Measurements from ENCODE around the gene CCL17. TPM values are rescaled to one million over a fixed set of nuclear protein-coding genes. Genes with fewer than 3 reads are reported as not detected.

CCL17 gene
- total and polyA plus RNA-seq, 12 donors: 0.35 to 1.0 TPM; not detected in 10

DNA sequence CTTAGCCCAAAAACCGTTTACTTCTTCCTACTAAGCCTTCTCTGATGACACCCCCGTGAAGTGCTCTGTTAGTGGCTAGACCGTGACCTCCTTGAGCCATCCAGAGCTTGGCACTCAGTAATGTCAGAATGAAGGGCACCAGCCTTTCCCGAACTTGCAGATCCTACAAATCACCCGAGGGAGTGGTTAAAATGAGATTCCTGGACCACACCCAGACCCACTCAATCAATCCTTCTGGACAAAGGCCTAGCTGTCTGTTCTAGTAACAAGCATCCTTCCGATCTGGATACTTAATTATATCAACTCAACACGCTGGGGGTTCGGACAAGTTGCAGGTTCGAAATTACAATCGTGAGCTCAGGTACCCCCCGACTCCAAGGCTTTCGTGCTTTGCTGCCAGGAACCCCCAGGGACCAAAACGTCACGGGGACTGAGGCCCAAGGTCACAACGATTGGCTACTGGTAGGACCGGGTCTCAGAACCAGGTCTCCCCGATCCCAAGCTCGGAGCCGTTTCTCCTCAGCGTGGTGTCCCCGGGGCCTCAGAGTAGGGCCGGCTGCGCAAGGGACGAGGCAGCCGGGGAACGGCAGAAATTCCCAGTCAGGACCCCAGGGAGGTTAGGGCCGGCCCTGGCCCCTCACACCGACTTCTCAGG, 42.1 kb downstream of the CCL17 start:
- ATAC-seq: peak; percentile 16 to 58 (median 50)
- no peaks in the 10 kb centered on the region for H3K9me3 ChIP-seq
- peak overlapping the region; percentile 89 to 98 (median 94) for H3K27ac ChIP-seq
- 3% methylated on average over 28 of the region's 28 CpGs for WGBS, 2 donors
- H3K4me1 ChIP-seq: peaks cover 2 to 60% (median 36%) of the 10 kb centered on the region in 9 donors
- intact Hi-C loops (cut with DNase I): loop anchor here in 1 of 10 donors (10.0 kb wide), 1 partner anchor 512 kb away; the partner anchor contains the start of gene HERPUD1
- H3K36me3 ChIP-seq: peaks cover 0 to 18% (median 10%) of the 10 kb centered on the region in 9 donors
- DNase-seq: peak in 1 of 2 donors; percentile 42
- no peaks in the 10 kb centered on the region for H3K27me3 ChIP-seq
- TF ChIP-seq, protein P1, sequence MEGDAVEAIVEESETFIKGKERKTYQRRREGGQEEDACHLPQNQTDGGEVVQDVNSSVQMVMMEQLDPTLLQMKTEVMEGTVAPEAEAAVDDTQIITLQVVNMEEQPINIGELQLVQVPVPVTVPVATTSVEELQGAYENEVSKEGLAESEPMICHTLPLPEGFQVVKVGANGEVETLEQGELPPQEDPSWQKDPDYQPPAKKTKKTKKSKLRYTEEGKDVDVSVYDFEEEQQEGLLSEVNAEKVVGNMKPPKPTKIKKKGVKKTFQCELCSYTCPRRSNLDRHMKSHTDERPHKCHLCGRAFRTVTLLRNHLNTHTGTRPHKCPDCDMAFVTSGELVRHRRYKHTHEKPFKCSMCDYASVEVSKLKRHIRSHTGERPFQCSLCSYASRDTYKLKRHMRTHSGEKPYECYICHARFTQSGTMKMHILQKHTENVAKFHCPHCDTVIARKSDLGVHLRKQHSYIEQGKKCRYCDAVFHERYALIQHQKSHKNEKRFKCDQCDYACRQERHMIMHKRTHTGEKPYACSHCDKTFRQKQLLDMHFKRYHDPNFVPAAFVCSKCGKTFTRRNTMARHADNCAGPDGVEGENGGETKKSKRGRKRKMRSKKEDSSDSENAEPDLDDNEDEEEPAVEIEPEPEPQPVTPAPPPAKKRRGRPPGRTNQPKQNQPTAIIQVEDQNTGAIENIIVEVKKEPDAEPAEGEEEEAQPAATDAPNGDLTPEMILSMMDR (IDR thresholded peaks at IDR 0.05): no peak
- peak overlapping the region; percentile 73 to 96 (median 92) for H3K4me3 ChIP-seq

DNA sequence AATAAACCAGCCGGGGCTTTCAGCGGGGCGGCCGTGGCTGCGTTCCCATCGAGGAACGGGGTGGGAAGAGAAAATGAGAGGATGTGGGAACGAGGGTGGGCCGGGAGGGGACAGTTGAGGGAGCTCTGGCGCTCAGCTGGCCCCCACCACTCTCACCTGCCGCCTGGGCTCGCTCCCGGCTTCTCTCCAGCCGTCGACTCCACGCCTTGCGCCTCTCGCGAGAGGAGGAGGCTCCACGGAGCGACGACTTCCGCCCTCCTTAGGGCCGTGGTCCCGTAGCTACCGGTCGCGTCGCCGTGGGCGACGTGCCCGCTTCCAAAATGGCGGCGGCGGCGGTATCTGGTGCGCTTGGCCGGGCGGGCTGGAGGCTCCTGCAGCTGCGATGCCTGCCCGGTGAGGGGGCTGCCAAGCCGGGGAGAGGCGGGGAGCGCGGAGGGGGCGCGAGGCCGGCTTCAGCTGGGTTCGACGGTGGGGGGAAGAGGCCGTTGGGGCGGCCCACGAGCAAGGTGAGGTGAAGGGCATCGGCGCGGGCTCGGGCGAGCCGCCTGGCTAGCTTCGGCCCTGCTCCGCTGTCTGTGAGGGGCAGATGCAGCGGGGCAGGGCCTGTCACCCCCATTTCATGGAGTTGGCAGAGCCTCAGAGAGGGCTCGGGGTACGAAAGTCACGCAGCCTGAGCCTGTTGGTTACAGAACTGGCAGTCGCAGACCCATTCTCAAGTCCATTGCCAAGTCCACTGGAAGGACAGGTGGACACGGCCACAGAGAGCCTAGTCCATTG, 42.8 kb downstream of the CCL17 start, which contains the start of the genes CIAPIN1 and COQ9:
TSS of gene CIAPIN1 (minus strand) at position 200 of the 777 bp plus-strand sequence. CDS start 6,457 bp downstream, outside the sequence.
TSS of gene COQ9 (plus strand) at position 294 of the 777 bp plus-strand sequence. CDS start at position 321, 27 bp downstream.
- TF ChIP-seq, protein P1 (IDR thresholded peaks at IDR 0.05): no peak
- intact Hi-C loops (cut with DNase I): loop anchor here in 1 of 10 donors (10.0 kb wide), 1 partner anchor 513 kb away; the partner anchor contains the start of gene HERPUD1
- peak; percentile 95 to 96 for DNase-seq
- Histone ChIP-seq H3K27ac (peak within 1 kb of the TSS; percentile 89 to 98 (median 94)), H3K4me1 (peaks cover 2 to 60% (median 36%) of the 10 kb centered on the region in 9 donors), H3K9me3 (no peaks in the 10 kb centered on the region), H3K36me3 (peaks cover 0 to 20% (median 16%) of the 10 kb centered on the region in 9 donors), H3K27me3 (no peaks in the 10 kb centered on the region), H3K4me3 (peak within 1 kb of the TSS; percentile 73 to 96 (median 92))
- WGBS, 2 donors: 0% methylated on average over 57 to 68 of the region's 68 CpGs
- peak; percentile 98 to 100 (median 99) for ATAC-seq

DNA sequence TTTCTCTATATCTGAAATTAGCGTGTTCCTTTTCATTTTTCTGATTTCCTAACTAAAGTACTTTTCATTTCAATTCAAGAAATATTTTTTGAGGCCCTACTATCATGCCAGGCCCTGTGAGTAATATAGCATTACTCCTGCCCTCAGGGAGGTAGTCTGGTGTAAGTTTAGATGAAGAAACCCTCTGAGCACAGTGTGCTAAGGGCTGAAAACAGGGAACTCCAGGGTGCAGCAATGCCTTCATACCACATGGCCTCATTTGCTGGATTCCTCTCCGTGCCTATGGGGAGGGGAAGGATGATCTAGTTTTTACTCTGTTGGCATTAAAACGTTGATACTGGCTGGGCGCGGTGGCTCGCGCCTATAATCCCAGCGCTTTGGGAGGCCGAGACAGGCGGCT, 47.5 kb downstream of the CCL17 start:
- TF ChIP-seq, protein P1 (IDR thresholded peaks at IDR 0.05): no peak
- H3K9me3 ChIP-seq: no peaks in the 10 kb centered on the region
- 93 to 96% methylated on average over 10 of the region's 10 CpGs for WGBS, 2 donors
- DNase-seq (no peak), ATAC-seq (no peak)
- H3K4me1 ChIP-seq: peaks cover 2 to 33% (median 19%) of the 10 kb centered on the region in 9 donors
- H3K36me3 ChIP-seq: peaks cover 3 to 66% (median 49%) of the 10 kb centered on the region in 9 donors
- no peaks in the 10 kb centered on the region for H3K27me3 ChIP-seq
- no peak overlapping the region for H3K4me3 ChIP-seq
- no peak overlapping the region for H3K27ac ChIP-seq
- intact Hi-C loops (cut with DNase I): loop anchor here in 1 of 10 donors (10.0 kb wide), 1 partner anchor 63 kb away; no protein-coding TSS in a partner anchor

Data from heart right ventricle (tissue), 16 donors.